SK-N-MC (cell line): ENCODE data around the gene TCOF1.

Experiments used
- DNase-seq: peaks from one replicate; pipeline ENCODE4 v3.0.0-alpha.2; 2011; ENCODE audit warnings: low read depth, low spot score
- H3K27ac ChIP-seq: fragments of 200-600 bp; sonication (generic); 2 replicates; pipeline ENCODE4 v1.5.1; 2016; ENCODE audit warnings: mixed run types
- H3K36me3 ChIP-seq: fragments of 200-600 bp; sonication (generic); 2 replicates; pipeline ENCODE4 v1.6.1; 2017; ENCODE audit warnings: antibody characterized with exemption, low read length, mixed read lengths; ENCODE audit not compliant: insufficient read depth
- H3K4me3 ChIP-seq: fragments of 200-600 bp; sonication (generic); 2 replicates; pipeline ENCODE4 v1.5.1; 2016
- H3K9ac ChIP-seq: fragments of 200-600 bp; sonication (generic); 2 replicates; pipeline ENCODE4 v1.8.0; 2017; ENCODE audit warnings: mixed run types, mixed read lengths; ENCODE audit not compliant: insufficient read length
- H3K9me3 ChIP-seq: fragments of 200-600 bp; sonication (generic); 2 replicates; pipeline ENCODE4 v1.6.1; 2017; ENCODE audit warnings: low read depth, mild to moderate bottlenecking, antibody characterized with exemption, low read length, moderate library complexity, mixed read lengths
- EZH2 ChIP-seq: fragments of 200-600 bp; sonication (generic); IDR thresholded peaks from one replicate; pipeline ENCODE4 v1.6.1; 2017; ENCODE audit warnings: antibody characterized with exemption
- FOXP2 ChIP-seq: optimal IDR thresholded peaks from 2 replicates; pipeline ENCODE3; 2011; ENCODE audit warnings: mild to moderate bottlenecking, moderate library complexity; ENCODE audit not compliant: insufficient read depth; ENCODE audit errors: extremely low read length, control extremely low read depth
- POLR2AphosphoS5 ChIP-seq: IDR thresholded peaks from 2 replicates; pipeline ENCODE4 v1.6.1; 2012; ENCODE audit warnings: mild to moderate bottlenecking, low read depth, low read length, borderline replicate concordance

TCOF1 gene

GRCh38 chr5:150322202-150322601, 35.3 kb upstream of the TCOF1 start:
- TF ChIP-seq FOXP2: no peak
- TF ChIP-seq EZH2: no peak
- no peak for TF ChIP-seq POLR2AphosphoS5
- Histone ChIP-seq H3K9me3 (no peaks in the 10 kb centered on the region), H3K4me3 (no peak overlapping the region), H3K27ac (no peak overlapping the region), H3K36me3 (no peaks in the 10 kb centered on the region), H3K9ac (no peak overlapping the region)
- no peak for DNase-seq

GRCh38 chr5:150323092-150323491, 34.4 kb upstream of the TCOF1 start:
- no peak overlapping the region for H3K27ac ChIP-seq
- H3K9me3 ChIP-seq: no peaks in the 10 kb centered on the region
- H3K36me3 ChIP-seq: no peaks in the 10 kb centered on the region
- TF ChIP-seq FOXP2 (no peak), EZH2 (no peak), POLR2AphosphoS5 (no peak)
- no peak overlapping the region for H3K4me3 ChIP-seq
- no peak overlapping the region for H3K9ac ChIP-seq
- no peak for DNase-seq

- no peaks in the 10 kb centered on the region for H3K36me3 ChIP-seq
- H3K9ac ChIP-seq: no peak overlapping the region
- H3K9me3 ChIP-seq: no peaks in the 10 kb centered on the region
- no peak overlapping the region for H3K4me3 ChIP-seq
- no peak overlapping the region for H3K27ac ChIP-seq
- DNase-seq: no peak
- no peak for TF ChIP-seq FOXP2
- no peak for TF ChIP-seq EZH2
- TF ChIP-seq POLR2AphosphoS5: no peak
Measured at GRCh38 chr5:150323819-150324218, 33.7 kb upstream of the TCOF1 start.

GRCh38 chr5:150325426-150325825, 32.1 kb upstream of the TCOF1 start:
- H3K9ac ChIP-seq: no peak overlapping the region
- TF ChIP-seq POLR2AphosphoS5 (no peak), FOXP2 (no peak), EZH2 (no peak)
- no peak overlapping the region for H3K27ac ChIP-seq
- no peaks in the 10 kb centered on the region for H3K9me3 ChIP-seq
- no peak overlapping the region for H3K4me3 ChIP-seq
- no peak for DNase-seq
- no peaks in the 10 kb centered on the region for H3K36me3 ChIP-seq

GRCh38 chr5:150326707-150327106, 30.8 kb upstream of the TCOF1 start:
- Histone ChIP-seq H3K4me3 (no peak overlapping the region), H3K9ac (no peak overlapping the region), H3K9me3 (no peaks in the 10 kb centered on the region), H3K27ac (no peak overlapping the region), H3K36me3 (no peaks in the 10 kb centered on the region)
- TF ChIP-seq FOXP2 (no peak), POLR2AphosphoS5 (no peak), EZH2 (no peak)
- DNase-seq: no peak

- TF ChIP-seq FOXP2: no peak
- no peak for TF ChIP-seq POLR2AphosphoS5
- no peak for TF ChIP-seq EZH2
Measured at GRCh38 chr5:150327139-150327538, 30.4 kb upstream of the TCOF1 start.

GRCh38 chr5:150328515-150328914, 29.0 kb upstream of the TCOF1 start:
- no peak overlapping the region for H3K27ac ChIP-seq
- H3K36me3 ChIP-seq: no peaks in the 10 kb centered on the region
- TF ChIP-seq FOXP2: no peak
- H3K9ac ChIP-seq: no peak overlapping the region
- no peaks in the 10 kb centered on the region for H3K9me3 ChIP-seq
- no peak overlapping the region for H3K4me3 ChIP-seq
- no peak for DNase-seq

More at GRCh38 chr5:150327139-150327538, 30.4 kb upstream of the TCOF1 start:
- H3K4me3 ChIP-seq: no peak overlapping the region
- H3K9ac ChIP-seq: no peak overlapping the region
- no peak for DNase-seq
- H3K27ac ChIP-seq: no peak overlapping the region
- no peaks in the 10 kb centered on the region for H3K36me3 ChIP-seq
- H3K9me3 ChIP-seq: no peaks in the 10 kb centered on the region

- Histone ChIP-seq H3K4me3 (no peak overlapping the region), H3K9ac (no peak overlapping the region), H3K27ac (no peak overlapping the region), H3K9me3 (no peaks in the 10 kb centered on the region), H3K36me3 (no peaks in the 10 kb centered on the region)
- TF ChIP-seq EZH2 (no peak), FOXP2 (no peak), POLR2AphosphoS5 (no peak)
- no peak for DNase-seq
Measured at GRCh38 chr5:150329038-150329437, 28.5 kb upstream of the TCOF1 start.

GRCh38 chr5:150329881-150330876, 27.3 kb upstream of the TCOF1 start:
- Histone ChIP-seq H3K9ac (no peak overlapping the region), H3K36me3 (no peaks in the 10 kb centered on the region), H3K4me3 (no peak overlapping the region), H3K27ac (no peak overlapping the region), H3K9me3 (no peaks in the 10 kb centered on the region)
- TF ChIP-seq EZH2 (no peak), FOXP2 (no peak), POLR2AphosphoS5 (no peak)
- no peak for DNase-seq
